Activated T-cell treated with anti-CD3 and anti-CD28 coated beads for 1 hour (primary cell): Measurements from ENCODE around the gene FCAMR.

ENCODE experiments used
- DNase-seq: peaks from one replicate; pipeline ENCODE4 v3.0.0-alpha.2; 2020; ENCODE audit warnings: low read depth

The FCAMR gene

GRCh38 chr1:206998816-206999215, 28.6 kb upstream of the FCAMR start:
- DNase-seq, result no peak

- DNase-seq, result no peak
These were observed 22.5 kb upstream of the FCAMR start for GRCh38 chr1:206992790-206993189.

- no peak for DNase-seq
These were observed 17.6 kb upstream of the FCAMR start for GRCh38 chr1:206987873-206988272.

GRCh38 chr1:206986885-206987284, 16.6 kb upstream of the FCAMR start:
- DNase-seq, result no peak

- no peak for DNase-seq
These were observed 16.1 kb upstream of the FCAMR start for GRCh38 chr1:206986402-206986801.

- no peak for DNase-seq
These were observed 15.0 kb upstream of the FCAMR start for GRCh38 chr1:206985162-206985749.

GRCh38 chr1:206982216-206982615, 12.0 kb upstream of the FCAMR start:
- peak; percentile 48 for DNase-seq

- DNase-seq, result no peak
These were observed 9.3 kb upstream of the FCAMR start for GRCh38 chr1:206979379-206980043.

- DNase-seq, result no peak
These were observed 8.0 kb upstream of the FCAMR start for GRCh38 chr1:206978259-206978658.

GRCh38 chr1:206975306-206975705, 5.0 kb upstream of the FCAMR start:
- DNase-seq, result no peak

- DNase-seq, result no peak
These were observed 3.9 kb upstream of the FCAMR start for GRCh38 chr1:206974140-206974539.

- DNase-seq, result no peak
These were observed 2.5 kb upstream of the FCAMR start for GRCh38 chr1:206972728-206973127.

- DNase-seq, result no peak
These were observed 882 bp upstream of the FCAMR start for GRCh38 chr1:206971029-206971655.

GRCh38 chr1:206969090-206969489, 1.2 kb downstream of the FCAMR start:
- no peak for DNase-seq

GRCh38 chr1:206967096-206967849, 3.0 kb downstream of the FCAMR start:
- no peak for DNase-seq

GRCh38 chr1:206965781-206966180, 4.5 kb downstream of the FCAMR start:
- no peak for DNase-seq

GRCh38 chr1:206963740-206964139, 6.5 kb downstream of the FCAMR start:
- no peak for DNase-seq

- DNase-seq, result no peak
These were observed 7.0 kb downstream of the FCAMR start for GRCh38 chr1:206963119-206963712.

- no peak for DNase-seq
These were observed 8.0 kb downstream of the FCAMR start for GRCh38 chr1:206962272-206962671.

GRCh38 chr1:206961668-206962067, 8.6 kb downstream of the FCAMR start:
- no peak for DNase-seq

- no peak for DNase-seq
These were observed 9.4 kb downstream of the FCAMR start for GRCh38 chr1:206960676-206961386.

GRCh38 chr1:206958144-206958543, 12.1 kb downstream of the FCAMR start:
- no peak for DNase-seq
